Activated B cell treated with CpG ODN at 0.5 μM for 24 hours (primary cell): ENCODE measurements around the gene NKIRAS2. TPM values are rescaled to one million over a fixed set of nuclear protein-coding genes. Genes with fewer than 3 reads are reported as not detected.

Experiments
- ATAC-seq: fragments of 200-7000 bp; cut with Tn5 transposase; one replicate; pipeline ENCODE4 v1.10.0; 2021; ENCODE audit warnings: low read depth, mild to moderate bottlenecking, moderate library complexity
- CTCF ChIA-PET: fragments of 350-600 bp; sonication (Branson Sonifier 250); formaldehyde crosslinking; loops from one replicate; lab custom pipeline; 2021; ENCODE audit warnings: antibody characterized with exemption; lab: Charles Lee
- POLR2A ChIA-PET: fragments of 350-600 bp; sonication (Branson Sonifier 250); formaldehyde crosslinking; loops from one replicate; lab custom pipeline; 2021; ENCODE audit warnings: antibody characterized with exemption; lab: Charles Lee
- DNase-seq: peaks from one replicate; pipeline ENCODE4 v3.0.0; 2022
- H3K27ac Mint-ChIP-seq: one replicate; pipeline ENCODE4 v1.8.0; 2020; ENCODE audit warnings: mixed read lengths
- H3K27me3 Mint-ChIP-seq: one replicate; pipeline ENCODE4 v1.8.0; 2021; ENCODE audit warnings: mixed read lengths
- H3K36me3 Mint-ChIP-seq: one replicate; pipeline ENCODE4 v1.8.0; 2021; ENCODE audit warnings: low read depth, mixed read lengths
- H3K4me1 Mint-ChIP-seq: one replicate; pipeline ENCODE4 v1.8.0; 2021; ENCODE audit warnings: mixed read lengths
- H3K4me3 Mint-ChIP-seq: one replicate; pipeline ENCODE4 v1.8.0; 2020; ENCODE audit warnings: mild to moderate bottlenecking, mixed read lengths
- H3K9me3 Mint-ChIP-seq: one replicate; pipeline ENCODE4 v1.8.0; 2020; ENCODE audit warnings: mixed read lengths
- intact Hi-C: fragments of 100-400 bp; cut with micrococcal nuclease; formaldehyde crosslinking; loops from one replicate; pipeline ENCODE4 v1.15.1; 2024
- total RNA-seq: library from RNA; stranded (reverse); gene quantifications from 2 replicates; pipeline ENCODE4 v1.2.3, GENCODE V29; 2022
- TF ChIP-seq, protein P1 (sequence below): fragments of 200-600 bp; IDR thresholded peaks from one replicate; pipeline ENCODE4 v1.8.0; 2022; ENCODE audit warnings: antibody characterized with exemption, mild to moderate bottlenecking

Gene NKIRAS2
- total RNA-seq, 1 donor from 2014 or later = 23.9 TPM

DNA sequence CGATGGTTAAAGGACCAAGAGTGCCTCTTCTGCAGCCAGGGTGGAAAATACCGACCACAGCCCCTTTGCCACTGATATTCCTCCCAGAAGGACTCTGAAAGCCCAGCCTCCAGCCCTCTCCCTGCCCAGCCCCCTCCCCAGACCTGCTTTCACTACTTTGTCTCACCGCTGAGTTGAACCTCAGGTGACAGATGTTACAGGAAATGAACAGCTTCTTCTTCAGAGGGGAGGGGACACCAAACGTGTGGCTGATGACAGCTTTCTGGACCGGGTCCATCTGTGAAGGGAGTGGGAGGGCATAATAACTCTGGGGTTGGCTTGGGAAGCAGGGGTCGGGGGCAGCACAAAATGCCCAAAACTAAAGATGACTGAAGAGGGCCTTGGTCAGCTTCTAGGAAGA, 14.2 kb downstream of the NKIRAS2 start:
- H3K4me1 Mint-ChIP-seq = no peaks in the 10 kb centered on the region
- DNase-seq (no peak), ATAC-seq (no peak)
- H3K4me3 Mint-ChIP-seq = no peak overlapping the region
- H3K27ac Mint-ChIP-seq = no peak overlapping the region
- no peaks in the 10 kb centered on the region for H3K36me3 Mint-ChIP-seq
- no peaks in the 10 kb centered on the region for H3K27me3 Mint-ChIP-seq
- TF ChIP-seq, protein P1, sequence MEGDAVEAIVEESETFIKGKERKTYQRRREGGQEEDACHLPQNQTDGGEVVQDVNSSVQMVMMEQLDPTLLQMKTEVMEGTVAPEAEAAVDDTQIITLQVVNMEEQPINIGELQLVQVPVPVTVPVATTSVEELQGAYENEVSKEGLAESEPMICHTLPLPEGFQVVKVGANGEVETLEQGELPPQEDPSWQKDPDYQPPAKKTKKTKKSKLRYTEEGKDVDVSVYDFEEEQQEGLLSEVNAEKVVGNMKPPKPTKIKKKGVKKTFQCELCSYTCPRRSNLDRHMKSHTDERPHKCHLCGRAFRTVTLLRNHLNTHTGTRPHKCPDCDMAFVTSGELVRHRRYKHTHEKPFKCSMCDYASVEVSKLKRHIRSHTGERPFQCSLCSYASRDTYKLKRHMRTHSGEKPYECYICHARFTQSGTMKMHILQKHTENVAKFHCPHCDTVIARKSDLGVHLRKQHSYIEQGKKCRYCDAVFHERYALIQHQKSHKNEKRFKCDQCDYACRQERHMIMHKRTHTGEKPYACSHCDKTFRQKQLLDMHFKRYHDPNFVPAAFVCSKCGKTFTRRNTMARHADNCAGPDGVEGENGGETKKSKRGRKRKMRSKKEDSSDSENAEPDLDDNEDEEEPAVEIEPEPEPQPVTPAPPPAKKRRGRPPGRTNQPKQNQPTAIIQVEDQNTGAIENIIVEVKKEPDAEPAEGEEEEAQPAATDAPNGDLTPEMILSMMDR = no peak
- CTCF ChIA-PET = no interaction called here
- POLR2A ChIA-PET = no interaction called here
- intact Hi-C loops = no loop called here
- no peaks in the 10 kb centered on the region for H3K9me3 Mint-ChIP-seq

DNA sequence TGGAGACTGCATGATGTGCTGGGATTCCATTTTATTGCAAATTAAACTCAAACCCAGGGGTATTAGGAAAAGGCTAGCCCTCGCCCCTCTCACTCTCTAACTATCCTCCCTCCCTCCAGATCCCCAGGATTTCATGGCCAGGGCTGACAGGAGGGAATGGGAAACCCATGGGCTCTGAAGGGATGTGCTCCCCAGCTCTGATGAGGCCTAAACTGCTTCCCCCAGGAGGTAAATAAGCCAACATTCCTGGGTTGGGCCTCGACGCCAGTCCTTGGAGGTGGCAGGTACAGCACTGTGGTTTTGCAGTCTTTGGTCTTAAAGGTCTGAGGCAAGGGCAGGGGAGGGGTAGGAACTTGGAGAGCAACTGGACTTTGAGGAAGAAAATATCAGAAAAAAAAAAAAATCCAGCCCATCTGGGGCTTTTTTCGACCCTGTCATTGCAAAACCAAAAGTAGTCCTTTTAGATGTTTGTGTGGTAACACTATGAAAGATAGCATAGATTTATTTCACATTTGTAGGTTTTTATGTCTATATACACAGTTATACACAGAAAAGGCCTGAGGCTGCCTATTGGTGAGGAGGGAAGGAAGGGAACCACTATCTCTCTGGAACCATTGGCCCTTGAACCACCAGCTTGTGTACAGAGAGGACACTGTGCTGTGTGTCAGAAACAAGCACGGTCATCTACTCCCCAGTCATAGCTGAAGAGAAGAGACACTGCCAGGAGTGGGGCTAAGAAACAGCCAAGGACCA, 18.5 kb downstream of the NKIRAS2 start:
- TF ChIP-seq, protein P1 = no peak
- Mint-ChIP-seq H3K27me3 (no peaks in the 10 kb centered on the region), H3K36me3 (no peaks in the 10 kb centered on the region), H3K9me3 (no peaks in the 10 kb centered on the region), H3K27ac (no peak overlapping the region), H3K4me1 (no peaks in the 10 kb centered on the region), H3K4me3 (no peak overlapping the region)
- ATAC-seq (no peak), DNase-seq (no peak)
- ChIA-PET POLR2A (no interaction called here), CTCF (no interaction called here)
- intact Hi-C loops = no loop called here

DNA sequence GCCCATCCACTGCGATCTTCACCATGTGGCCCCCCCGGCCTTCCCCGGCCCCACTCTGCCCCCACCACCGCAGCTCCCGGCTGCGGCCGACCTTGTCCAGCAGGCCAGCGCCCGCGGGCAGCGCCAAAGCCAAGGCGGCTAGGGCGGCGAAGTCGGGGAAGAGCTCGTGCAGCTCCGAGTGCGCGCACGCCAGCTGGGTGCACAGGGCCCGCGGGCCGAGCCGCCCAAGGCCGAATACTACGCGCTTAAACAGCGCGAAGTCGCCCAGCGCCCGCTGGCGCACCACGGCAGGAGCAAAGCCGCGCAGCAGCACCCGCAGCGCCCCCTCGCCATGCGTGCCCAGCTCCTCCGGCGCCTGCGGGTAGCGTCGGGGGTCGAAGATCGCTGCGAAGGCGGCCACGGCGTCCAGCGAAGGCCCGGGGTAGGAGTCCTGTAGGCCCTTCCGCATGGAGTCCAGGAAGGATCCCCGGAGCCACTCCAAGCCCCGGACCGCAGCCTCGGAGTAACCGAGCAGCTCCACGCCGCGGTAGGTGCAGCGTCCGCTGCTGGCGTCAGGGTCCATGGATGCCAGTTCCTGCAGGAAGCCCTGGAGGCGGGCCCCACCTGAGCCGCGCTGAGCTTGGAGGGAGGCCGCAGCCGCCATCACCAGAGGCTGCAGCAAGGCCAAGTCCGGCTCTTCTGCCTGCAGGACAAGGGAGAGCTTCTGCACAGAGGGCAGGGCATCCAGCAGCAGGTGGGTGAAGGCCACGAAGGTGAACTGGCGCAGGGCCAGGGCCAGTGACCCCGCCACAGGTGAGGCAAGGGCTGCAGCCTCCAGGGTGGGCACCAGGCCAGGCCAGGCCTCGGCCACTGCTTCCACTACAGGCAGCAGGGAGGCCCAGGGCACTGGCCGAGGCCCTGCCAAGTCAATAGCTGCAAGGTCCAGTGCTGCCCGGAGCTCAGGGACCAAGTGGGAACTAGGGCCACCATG, 20.2 kb downstream of the NKIRAS2 start:
- TF ChIP-seq, protein P1 = no peak
- Mint-ChIP-seq H3K9me3 (no peaks in the 10 kb centered on the region), H3K36me3 (no peaks in the 10 kb centered on the region), H3K4me3 (no peak overlapping the region), H3K27ac (no peak overlapping the region), H3K4me1 (no peaks in the 10 kb centered on the region), H3K27me3 (no peaks in the 10 kb centered on the region)
- no peak for DNase-seq
- ATAC-seq = no peak
- ChIA-PET POLR2A (interaction anchor here (0.6 kb wide), 1 partner anchor 346 kb away, joined by 3 read pairs; no protein-coding TSS in a partner anchor), CTCF (no interaction called here)
- intact Hi-C loops = no loop called here

DNA sequence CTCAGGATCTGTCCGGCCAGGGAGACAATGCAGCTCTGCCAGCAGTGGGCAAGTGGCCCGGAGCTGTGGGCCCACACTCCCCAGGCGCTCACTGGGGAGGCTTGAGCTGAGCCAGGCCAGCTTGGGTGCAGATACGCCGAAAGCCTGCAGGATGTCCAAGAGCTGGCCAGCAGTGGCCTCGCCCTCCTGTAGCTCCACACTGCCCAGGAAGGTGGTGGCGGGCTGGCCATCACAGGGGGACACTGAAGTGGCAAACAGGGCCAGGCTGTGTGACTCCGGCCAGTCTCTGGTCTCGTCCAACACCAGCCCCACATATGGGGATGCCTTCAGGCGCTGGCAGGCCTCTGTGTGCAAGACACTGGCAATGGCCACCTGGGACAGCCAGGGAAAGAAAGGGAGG, 20.9 kb downstream of the NKIRAS2 start:
- ChIA-PET POLR2A (interaction anchor here (0.6 kb wide), 1 partner anchor 346 kb away, joined by 3 read pairs; no protein-coding TSS in a partner anchor), CTCF (no interaction called here)
- Mint-ChIP-seq H3K27me3 (no peaks in the 10 kb centered on the region), H3K4me1 (no peaks in the 10 kb centered on the region), H3K4me3 (no peak overlapping the region), H3K36me3 (no peaks in the 10 kb centered on the region), H3K27ac (no peak overlapping the region), H3K9me3 (no peaks in the 10 kb centered on the region)
- intact Hi-C loops = no loop called here
- ATAC-seq (no peak), DNase-seq (no peak)
- TF ChIP-seq, protein P1 = no peak

DNA sequence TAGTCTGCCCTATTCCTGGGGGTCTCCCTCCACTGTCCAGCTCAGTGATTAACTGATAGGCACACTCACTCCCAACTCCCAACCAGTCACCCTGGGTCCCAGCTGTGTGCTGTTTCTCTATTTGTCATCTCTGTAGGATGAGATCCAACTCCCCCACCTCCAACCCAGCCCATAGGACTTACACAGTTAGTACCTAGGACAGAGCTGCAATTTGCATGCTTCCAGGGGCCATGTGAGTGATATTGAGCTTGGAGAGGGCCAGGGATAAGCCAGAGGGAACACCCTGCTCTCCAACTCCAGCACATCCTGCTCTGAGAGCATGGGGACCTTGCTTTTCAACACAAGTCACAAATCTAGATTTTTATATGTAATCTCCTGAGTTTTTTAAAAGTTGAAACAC, 21.7 kb downstream of the NKIRAS2 start:
- TF ChIP-seq, protein P1 = no peak

More for the DNA sequence above, 21.7 kb downstream of the NKIRAS2 start:
- ChIA-PET CTCF (interaction anchor here (0.7 to 1.0 kb wide), 2 partner anchors 21 to 24 kb away, joined by 3 read pairs; no protein-coding TSS in a partner anchor), POLR2A (interaction anchor here (0.7 to 0.9 kb wide), 2 partner anchors 11 to 72 kb away, joined by 3 to 5 read pairs; no protein-coding TSS in a partner anchor)
- no peak overlapping the region for H3K27ac Mint-ChIP-seq
- no peaks in the 10 kb centered on the region for H3K36me3 Mint-ChIP-seq
- no peaks in the 10 kb centered on the region for H3K27me3 Mint-ChIP-seq
- ATAC-seq (no peak), DNase-seq (no peak)
- H3K9me3 Mint-ChIP-seq = no peaks in the 10 kb centered on the region
- H3K4me1 Mint-ChIP-seq = no peaks in the 10 kb centered on the region
- H3K4me3 Mint-ChIP-seq = no peak overlapping the region
- intact Hi-C loops = no loop called here
